ENCODE results near the gene SREBF2. TPM values are rescaled to one million over a fixed set of nuclear protein-coding genes. Genes with fewer than 3 reads are reported as not detected.

The SREBF2 gene
- total and polyA plus RNA-seq, 4 donors, result 60.2 to 176 (median 119) TPM

GRCh38 chr22:41917903-41918791 is 85.2 kb downstream of the SREBF2 start:
- peak in 1 of 6 donors; percentile 57 for DNase-seq (ENCODE audit: low read depth in 4 of 6, low spot score in 6 of 6)
- H3K4me1 ChIP-seq (ENCODE audit: control insufficient read depth, insufficient read depth, low read length), result peaks cover 43% of the 10 kb centered on the region
- H3K36me3 ChIP-seq (ENCODE audit: control insufficient read depth, insufficient read depth, low read length), result no peaks in the 10 kb centered on the region
- no peaks in the 10 kb centered on the region for H3K9me3 ChIP-seq (ENCODE audit: control insufficient read depth, insufficient read depth, low read length)
- 70% methylated on average over 18 of the region's 23 CpGs for WGBS (ENCODE audit: insufficient coverage)
- H3K4me3 ChIP-seq (ENCODE audit: low read depth, low read length), result no peak overlapping the region
- no peak overlapping the region for H3K27ac ChIP-seq (ENCODE audit: low read depth, low read length)
- peaks cover 64% of the 10 kb centered on the region for H3K27me3 ChIP-seq (ENCODE audit: control insufficient read depth, insufficient read depth, low read length)

- no peak overlapping the region for H3K27ac ChIP-seq (ENCODE audit: low read depth, low read length)
- no peaks in the 10 kb centered on the region for H3K9me3 ChIP-seq (ENCODE audit: control insufficient read depth, insufficient read depth, low read length)
- peak overlapping the region; percentile 35 for H3K4me3 ChIP-seq (ENCODE audit: low read depth, low read length)
- H3K27me3 ChIP-seq (ENCODE audit: control insufficient read depth, insufficient read depth, low read length), result peaks cover 52% of the 10 kb centered on the region
- peaks cover 40% of the 10 kb centered on the region for H3K4me1 ChIP-seq (ENCODE audit: control insufficient read depth, insufficient read depth, low read length)
- H3K36me3 ChIP-seq (ENCODE audit: control insufficient read depth, insufficient read depth, low read length), result no peaks in the 10 kb centered on the region
- DNase-seq (ENCODE audit: low read depth in 4 of 6, low spot score in 6 of 6), result peak in 1 of 6 donors; percentile 60
- under 1% methylated on average over 58 of the region's 62 CpGs for WGBS (ENCODE audit: insufficient coverage)
Observed at GRCh38 chr22:41919357-41920224, 86.7 kb downstream of the SREBF2 start.

- peaks cover 35% of the 10 kb centered on the region for H3K4me1 ChIP-seq (ENCODE audit: control insufficient read depth, insufficient read depth, low read length)
- no peak for DNase-seq (ENCODE audit: low read depth in 4 of 6, low spot score in 6 of 6)
- no peaks in the 10 kb centered on the region for H3K36me3 ChIP-seq (ENCODE audit: control insufficient read depth, insufficient read depth, low read length)
- H3K27me3 ChIP-seq (ENCODE audit: control insufficient read depth, insufficient read depth, low read length), result peaks cover 52% of the 10 kb centered on the region
- H3K27ac ChIP-seq (ENCODE audit: low read depth, low read length), result no peak overlapping the region
- 17% methylated on average over 14 of the region's 21 CpGs for WGBS (ENCODE audit: insufficient coverage)
- H3K4me3 ChIP-seq (ENCODE audit: low read depth, low read length), result no peak overlapping the region
- no peaks in the 10 kb centered on the region for H3K9me3 ChIP-seq (ENCODE audit: control insufficient read depth, insufficient read depth, low read length)
Observed at GRCh38 chr22:41920271-41920976, 87.5 kb downstream of the SREBF2 start.

- no peak for DNase-seq (ENCODE audit: low read depth in 4 of 6, low spot score in 6 of 6)
- no peak overlapping the region for H3K4me3 ChIP-seq (ENCODE audit: low read depth, low read length)
- no peaks in the 10 kb centered on the region for H3K9me3 ChIP-seq (ENCODE audit: control insufficient read depth, insufficient read depth, low read length)
- no peak overlapping the region for H3K27ac ChIP-seq (ENCODE audit: low read depth, low read length)
- no peaks in the 10 kb centered on the region for H3K36me3 ChIP-seq (ENCODE audit: control insufficient read depth, insufficient read depth, low read length)
- peaks cover 50% of the 10 kb centered on the region for H3K27me3 ChIP-seq (ENCODE audit: control insufficient read depth, insufficient read depth, low read length)
- 90% methylated on average over 5 of the region's 5 CpGs for WGBS (ENCODE audit: insufficient coverage)
- H3K4me1 ChIP-seq (ENCODE audit: control insufficient read depth, insufficient read depth, low read length), result peaks cover 43% of the 10 kb centered on the region
Observed at GRCh38 chr22:41922328-41922727, 89.4 kb downstream of the SREBF2 start.

- H3K27me3 ChIP-seq (ENCODE audit: control insufficient read depth, insufficient read depth, low read length), result peaks cover 47% of the 10 kb centered on the region
- no peak for DNase-seq (ENCODE audit: low read depth in 4 of 6, low spot score in 6 of 6)
- WGBS (ENCODE audit: insufficient coverage), result 91% methylated on average over 4 of the region's 4 CpGs
- no peaks in the 10 kb centered on the region for H3K36me3 ChIP-seq (ENCODE audit: control insufficient read depth, insufficient read depth, low read length)
- H3K4me3 ChIP-seq (ENCODE audit: low read depth, low read length), result no peak overlapping the region
- H3K27ac ChIP-seq (ENCODE audit: low read depth, low read length), result no peak overlapping the region
- no peaks in the 10 kb centered on the region for H3K9me3 ChIP-seq (ENCODE audit: control insufficient read depth, insufficient read depth, low read length)
- peaks cover 37% of the 10 kb centered on the region for H3K4me1 ChIP-seq (ENCODE audit: control insufficient read depth, insufficient read depth, low read length)
Observed at GRCh38 chr22:41922940-41923594, 90.2 kb downstream of the SREBF2 start.

GRCh38 chr22:41923595-41924276 is 90.8 kb downstream of the SREBF2 start:
- no peak for DNase-seq (ENCODE audit: low read depth in 4 of 6, low spot score in 6 of 6)
- H3K4me3 ChIP-seq (ENCODE audit: low read depth, low read length), result no peak overlapping the region
- H3K36me3 ChIP-seq (ENCODE audit: control insufficient read depth, insufficient read depth, low read length), result no peaks in the 10 kb centered on the region
- peaks cover 39% of the 10 kb centered on the region for H3K4me1 ChIP-seq (ENCODE audit: control insufficient read depth, insufficient read depth, low read length)
- H3K9me3 ChIP-seq (ENCODE audit: control insufficient read depth, insufficient read depth, low read length), result no peaks in the 10 kb centered on the region
- no peak overlapping the region for H3K27ac ChIP-seq (ENCODE audit: low read depth, low read length)
- peaks cover 47% of the 10 kb centered on the region for H3K27me3 ChIP-seq (ENCODE audit: control insufficient read depth, insufficient read depth, low read length)
- WGBS (ENCODE audit: insufficient coverage), result 89% methylated on average over 11 of the region's 14 CpGs

GRCh38 chr22:41925783-41926460 is 93.0 kb downstream of the SREBF2 start:
- no peak overlapping the region for H3K4me3 ChIP-seq (ENCODE audit: low read depth, low read length)
- H3K36me3 ChIP-seq (ENCODE audit: control insufficient read depth, insufficient read depth, low read length), result no peaks in the 10 kb centered on the region
- 3% methylated on average over 28 of the region's 48 CpGs for WGBS (ENCODE audit: insufficient coverage)
- H3K27me3 ChIP-seq (ENCODE audit: control insufficient read depth, insufficient read depth, low read length), result peaks cover 31% of the 10 kb centered on the region
- H3K9me3 ChIP-seq (ENCODE audit: control insufficient read depth, insufficient read depth, low read length), result no peaks in the 10 kb centered on the region
- DNase-seq (ENCODE audit: low read depth in 4 of 6, low spot score in 6 of 6), result peak in 1 of 6 donors; percentile 62
- H3K27ac ChIP-seq (ENCODE audit: low read depth, low read length), result no peak overlapping the region
- H3K4me1 ChIP-seq (ENCODE audit: control insufficient read depth, insufficient read depth, low read length), result peaks cover 21% of the 10 kb centered on the region

- no peaks in the 10 kb centered on the region for H3K9me3 ChIP-seq (ENCODE audit: control insufficient read depth, insufficient read depth, low read length)
- peaks cover 6% of the 10 kb centered on the region for H3K36me3 ChIP-seq (ENCODE audit: control insufficient read depth, insufficient read depth, low read length)
- 73% methylated on average over 6 of the region's 6 CpGs for WGBS (ENCODE audit: insufficient coverage)
- H3K27me3 ChIP-seq (ENCODE audit: control insufficient read depth, insufficient read depth, low read length), result peaks cover 31% of the 10 kb centered on the region
- no peak for DNase-seq (ENCODE audit: low read depth in 4 of 6, low spot score in 6 of 6)
- no peak overlapping the region for H3K27ac ChIP-seq (ENCODE audit: low read depth, low read length)
- H3K4me3 ChIP-seq (ENCODE audit: low read depth, low read length), result no peak overlapping the region
- H3K4me1 ChIP-seq (ENCODE audit: control insufficient read depth, insufficient read depth, low read length), result peaks cover 21% of the 10 kb centered on the region
Observed at GRCh38 chr22:41927813-41928212, 94.9 kb downstream of the SREBF2 start.
